SK-N-SH (cell line): ENCODE data around the gene FTCD. TPM values are rescaled to one million over a fixed set of nuclear protein-coding genes. Genes with fewer than 3 reads are reported as not detected.

ENCODE experiments used
- CTCF ChIA-PET: fragments of 300-600, 350-600 bp; formaldehyde crosslinking; extraction: SDS; loops from one replicate; lab custom pipeline; 2021; lab: Yijun Ruan, JAX
- POLR2A ChIA-PET: fragments of 350-600 bp; sonication (Branson Sonifier 250); formaldehyde crosslinking; extraction: SDS; loops from one replicate; lab custom pipeline; 2020; ENCODE audit warnings: antibody characterized with exemption, inconsistent platforms; lab: Yijun Ruan, JAX
- DNase-seq: peaks from one replicate; pipeline ENCODE4 v3.0.0; 2012
- H2AFZ ChIP-seq: fragments of 200-600 bp; sonication (generic); 2 replicates; pipeline ENCODE4 v1.8.1; 2016; ENCODE audit warnings: antibody characterized with exemption, mild to moderate bottlenecking, low read depth
- H3F3A ChIP-seq: fragments of 200-600 bp; sonication (generic); replicated peaks from 2 replicates; pipeline ENCODE3; 2016; ENCODE audit warnings: antibody characterized with exemption, mild to moderate bottlenecking; ENCODE audit not compliant: insufficient read depth
- H3K27ac ChIP-seq, 2 experiments: fragments of 200-500 bp in 1 of 2; fragments of 200-600 bp in 1 of 2; sonication (Bioruptor generic) in 1 of 2; sonication (generic), shearing (Covaris generic) in 1 of 2; 2 replicates each; pipeline versions ENCODE4 v1.5.1 to v1.6.1; 2014 to 2016; ENCODE audit warnings: low read depth in 2 of 2, inconsistent platforms in 1 of 2, low read length in 1 of 2, mild to moderate bottlenecking in 1 of 2, mixed read lengths in 1 of 2
- H3K27me3 ChIP-seq: fragments of 200-600 bp; sonication (generic), shearing (Covaris generic); 2 replicates; pipeline ENCODE4 v1.6.1; 2016; ENCODE audit warnings: mixed run types; ENCODE audit not compliant: insufficient read depth
- H3K36me3 ChIP-seq, 2 experiments: fragments of 200-500 bp in 1 of 2; fragments of 200-600 bp in 1 of 2; sonication (Bioruptor generic) in 1 of 2; sonication (generic) in 1 of 2; replicated peaks in 1 of 2; 2 replicates each; pipeline versions ENCODE3 to v1.5.1; 2014 to 2016; ENCODE audit warnings: low read length in 1 of 2, mild to moderate bottlenecking in 1 of 2; ENCODE audit not compliant: insufficient read depth in 2 of 2, control insufficient read depth in 1 of 2
- H3K4me1 ChIP-seq, 2 experiments: fragments of 200-500 bp in 1 of 2; fragments of 200-600 bp in 1 of 2; sonication (Bioruptor generic) in 1 of 2; sonication (generic), shearing (Covaris generic) in 1 of 2; 2 replicates each; pipeline versions ENCODE4 v1.5.1 to v1.6.1; 2014 to 2016; ENCODE audit warnings: low read depth in 1 of 2, low read length in 1 of 2, mixed run types in 1 of 2; ENCODE audit not compliant: insufficient read depth in 2 of 2, control insufficient read depth in 1 of 2
- H3K4me2 ChIP-seq: fragments of 200-600 bp; sonication (generic), shearing (Covaris generic); 2 replicates; pipeline ENCODE4 v1.6.1; 2017; ENCODE audit warnings: mixed run types
- H3K4me3 ChIP-seq, 2 experiments: fragments of 200-500 bp in 1 of 2; fragments of 200-600 bp in 1 of 2; sonication (Bioruptor generic) in 1 of 2; sonication (generic), shearing (Covaris generic) in 1 of 2; 2 replicates each; pipeline versions ENCODE4 v1.5.1 to v1.8.1; 2014 to 2016; ENCODE audit warnings: low read depth in 2 of 2, inconsistent platforms in 1 of 2, low read length in 1 of 2, mild to moderate bottlenecking in 1 of 2, mixed read lengths in 1 of 2, moderate library complexity in 1 of 2
- H3K79me2 ChIP-seq: fragments of 200-600 bp; sonication (generic); 2 replicates; pipeline ENCODE4 v1.8.1; 2017; ENCODE audit warnings: mild to moderate bottlenecking; ENCODE audit not compliant: insufficient read depth
- H3K9ac ChIP-seq: fragments of 200-600 bp; sonication (generic); 2 replicates; pipeline ENCODE4 v1.6.1; 2017; ENCODE audit warnings: mixed run types
- H3K9me2 ChIP-seq: fragments of 200-600 bp; sonication (generic); 2 replicates; pipeline ENCODE4 v1.6.1; 2017; ENCODE audit warnings: mixed run types
- H3K9me3 ChIP-seq: fragments of 200-600 bp; sonication (generic); 2 replicates; pipeline ENCODE4 v1.6.1; 2017; ENCODE audit warnings: mixed run types, mild to moderate bottlenecking, moderate library complexity
- H4K20me1 ChIP-seq: fragments of 200-600 bp; sonication (generic); 2 replicates; pipeline ENCODE4 v1.6.1; 2017; ENCODE audit warnings: mild to moderate bottlenecking, mixed run types; ENCODE audit not compliant: insufficient read depth
- EP300 ChIP-seq, 2 experiments: IDR thresholded peaks; 2 replicates each; pipeline versions ENCODE4 v1.4.0 to v1.6.1; 2012; ENCODE audit warnings: borderline replicate concordance in 1 of 2, low read depth in 1 of 2, low read length in 1 of 2
- WGBS: methylation state at CpG from one replicate; pipeline ENCODE4 v1.1.6; 2017; ENCODE audit warnings: low lambda C conversion rate; 5-methylcytosine and 5-hydroxymethylcytosine counted together
- polyA plus RNA-seq, 3 experiments: library from polyadenylated mRNA; depleted of rRNA; stranded (reverse); fragments of >200 nt; gene quantifications; 2 replicates each; pipeline ENCODE4 v1.2.3, GENCODE V29; 2012

The FTCD gene
- polyA plus RNA-seq, 1 of the 3 experiments (the other 2 are of a cell fraction) = 0.33 TPM

GRCh38 chr21:46087641-46088040, 67.7 kb downstream of the FTCD start:
- no peak overlapping the region for H3K4me2 ChIP-seq
- H4K20me1 ChIP-seq = no peaks in the 10 kb centered on the region
- POLR2A ChIA-PET = no interaction called here
- WGBS = 0% methylated on average over 1 of the region's 1 CpG
- TF ChIP-seq EP300 (IDR thresholded peaks at IDR 0.05; ENCODE audit: borderline replicate concordance in 1 of 2, low read depth in 1 of 2, low read length in 1 of 2) = no peak
- no peak for DNase-seq
- H3K27ac ChIP-seq = no peak overlapping the region
- no peak overlapping the region for H3K4me3 ChIP-seq
- peaks cover 6% of the 10 kb centered on the region for H3F3A ChIP-seq
- no peak overlapping the region for H2AFZ ChIP-seq
- H3K9ac ChIP-seq = no peak overlapping the region
- H3K9me2 ChIP-seq = no peaks in the 10 kb centered on the region
- CTCF ChIA-PET = interaction anchor here (1.2 kb wide), 1 partner anchor 75 kb away, joined by 3 read pairs; no protein-coding TSS in a partner anchor
- H3K79me2 ChIP-seq = no peaks in the 10 kb centered on the region
- H3K36me3 ChIP-seq = no peaks in the 10 kb centered on the region
- no peaks in the 10 kb centered on the region; the same call in 1 of the 2 replicates for H3K9me3 ChIP-seq
- no peaks in the 10 kb centered on the region for H3K27me3 ChIP-seq
- H3K4me1 ChIP-seq = peaks cover 0 to 4% of the 10 kb centered on the region in 2 experiments; a peak in 1 of 4 replicates

Other genes starting within 250 kb of the FTCD start
- gene COL6A1, start 173.8 kb downstream of the FTCD start, polyA plus RNA-seq (2012; rRNA removed) = 37.3 and 107 TPM in 2 replicates
- 66.6 and 108 TPM in 2 replicates for gene COL6A2, start 57.5 kb downstream of the FTCD start, polyA plus RNA-seq (2012; rRNA removed)
- 4.8 and 8.3 TPM in 2 replicates for gene SPATC1L, start 28.9 kb upstream of the FTCD start, polyA plus RNA-seq (2012; rRNA removed)
- gene LSS, start 73.2 kb upstream of the FTCD start, polyA plus RNA-seq (2012; rRNA removed) = 38.7 and 41.8 TPM in 2 replicates
- gene MCM3AP, start 130.0 kb upstream of the FTCD start, polyA plus RNA-seq (2012; rRNA removed) = 42.9 and 46.9 TPM in 2 replicates
- gene YBEY, start 130.8 kb upstream of the FTCD start, polyA plus RNA-seq (2012; rRNA removed) = 44.5 and 47.5 TPM in 2 replicates
- 6.6 and 9.7 TPM in 2 replicates for gene C21orf58, start 168.3 kb upstream of the FTCD start, polyA plus RNA-seq (2012; rRNA removed)
- gene PCNT, start 168.6 kb upstream of the FTCD start, polyA plus RNA-seq (2012; rRNA removed) = 15.2 and 15.7 TPM in 2 replicates